HG03045 (cell line): ENCODE data around the gene GALNT13.

Source experiments
- ATAC-seq: cut with Tn5 transposase; IDR thresholded peaks from one replicate; pipeline ENCODE4 v1.9.1; 2021; ENCODE audit warnings: mild to moderate bottlenecking, moderate library complexity; ENCODE audit not compliant: unreplicated experiment

The GALNT13 gene

GRCh38 chr2:153940511-153940910 lies 68.8 kb downstream of the GALNT13 start:
- ATAC-seq: no peak

GRCh38 chr2:153944800-153945199 lies 73.1 kb downstream of the GALNT13 start:
- no peak for ATAC-seq

GRCh38 chr2:153946036-153946435 lies 74.3 kb downstream of the GALNT13 start:
- no peak for ATAC-seq

- ATAC-seq: no peak
These were observed 82.0 kb downstream of the GALNT13 start for GRCh38 chr2:153953761-153954160.

GRCh38 chr2:153963256-153963655 lies 91.5 kb downstream of the GALNT13 start:
- no peak for ATAC-seq

GRCh38 chr2:153967248-153967973 lies 95.7 kb downstream of the GALNT13 start:
- ATAC-seq: no peak

GRCh38 chr2:153971250-153971649 lies 99.5 kb downstream of the GALNT13 start:
- ATAC-seq: no peak

- no peak for ATAC-seq
These were observed 100.1 kb downstream of the GALNT13 start for GRCh38 chr2:153971855-153972254.

- no peak for ATAC-seq
These were observed 100.7 kb downstream of the GALNT13 start for GRCh38 chr2:153972412-153972811.

GRCh38 chr2:153986488-153987229 lies 114.9 kb downstream of the GALNT13 start:
- ATAC-seq: no peak

GRCh38 chr2:153990771-153991170 lies 119.0 kb downstream of the GALNT13 start:
- no peak for ATAC-seq

GRCh38 chr2:154013514-154013913 lies 141.8 kb downstream of the GALNT13 start:
- no peak for ATAC-seq

GRCh38 chr2:154015233-154015632 lies 143.5 kb downstream of the GALNT13 start:
- ATAC-seq: no peak

GRCh38 chr2:154029504-154029903 lies 157.8 kb downstream of the GALNT13 start:
- ATAC-seq: no peak

GRCh38 chr2:154032220-154032619 lies 160.5 kb downstream of the GALNT13 start:
- no peak for ATAC-seq

GRCh38 chr2:154046493-154046892 lies 174.8 kb downstream of the GALNT13 start:
- ATAC-seq: no peak

- ATAC-seq: no peak
These were observed 177.2 kb downstream of the GALNT13 start for GRCh38 chr2:154048905-154049304.

GRCh38 chr2:154049561-154049960 lies 177.8 kb downstream of the GALNT13 start:
- ATAC-seq: no peak

- ATAC-seq: no peak
These were observed 195.4 kb downstream of the GALNT13 start for GRCh38 chr2:154067124-154067523.

GRCh38 chr2:154078926-154079325 lies 207.2 kb downstream of the GALNT13 start:
- no peak for ATAC-seq

GRCh38 chr2:154092571-154092970 lies 220.8 kb downstream of the GALNT13 start:
- ATAC-seq: no peak

GRCh38 chr2:154093856-154094255 lies 222.1 kb downstream of the GALNT13 start:
- no peak for ATAC-seq
